ENCODE results near the gene SLC9B1.

DNA sequence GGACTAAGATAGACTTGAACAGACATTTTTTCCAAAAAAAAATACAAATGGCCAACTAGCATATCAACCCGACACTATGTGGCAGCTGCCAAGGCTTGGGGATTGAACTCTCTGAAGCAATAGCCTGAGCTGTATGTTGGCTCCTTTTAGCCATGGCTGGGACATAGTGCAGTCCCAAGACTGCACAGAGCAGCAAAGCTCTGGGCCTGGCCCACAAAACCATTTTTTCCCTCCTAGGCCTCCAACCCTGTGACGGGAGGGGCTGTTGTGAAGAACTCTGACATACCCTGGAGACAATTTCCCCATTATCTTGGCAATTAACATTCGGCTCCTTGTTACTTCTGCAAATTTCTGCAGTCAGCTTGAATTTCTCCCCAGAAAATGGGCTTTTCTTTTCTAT, 100.6 kb downstream of the SLC9B1 start:
- TF ChIP-seq FOXA1 (IDR thresholded peaks at IDR 0.05) (no peak), ELF4 (IDR thresholded peaks at IDR 0.05) (no peak), SUZ12 (IDR thresholded peaks at IDR 0.05) (no peak)
